ENCODE measurements around the gene ACP1.

DNA sequence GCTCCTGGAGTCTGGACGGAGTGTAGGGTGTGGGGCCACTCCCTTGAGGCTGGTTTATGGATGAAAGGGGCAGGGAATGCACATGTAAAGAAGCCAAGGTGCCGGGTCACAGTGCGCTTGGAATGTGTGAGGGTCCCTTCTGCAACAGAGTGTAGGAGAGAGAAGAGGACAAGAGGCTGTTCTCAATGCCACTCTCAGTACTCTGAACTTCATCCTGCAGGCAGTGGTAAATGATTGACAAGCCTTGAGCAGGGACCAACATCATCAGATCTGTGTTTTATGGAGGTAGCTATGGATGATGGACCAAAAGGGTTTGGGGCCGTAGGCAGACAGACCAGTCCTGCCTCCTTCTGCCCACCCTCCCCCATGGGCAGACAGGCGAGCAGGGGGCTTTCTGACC lies 30.3 kb downstream of the ACP1 start:
- TF ChIP-seq EP300 (IDR thresholded peaks at IDR 0.05) = no peak
- TF ChIP-seq, protein P1, sequence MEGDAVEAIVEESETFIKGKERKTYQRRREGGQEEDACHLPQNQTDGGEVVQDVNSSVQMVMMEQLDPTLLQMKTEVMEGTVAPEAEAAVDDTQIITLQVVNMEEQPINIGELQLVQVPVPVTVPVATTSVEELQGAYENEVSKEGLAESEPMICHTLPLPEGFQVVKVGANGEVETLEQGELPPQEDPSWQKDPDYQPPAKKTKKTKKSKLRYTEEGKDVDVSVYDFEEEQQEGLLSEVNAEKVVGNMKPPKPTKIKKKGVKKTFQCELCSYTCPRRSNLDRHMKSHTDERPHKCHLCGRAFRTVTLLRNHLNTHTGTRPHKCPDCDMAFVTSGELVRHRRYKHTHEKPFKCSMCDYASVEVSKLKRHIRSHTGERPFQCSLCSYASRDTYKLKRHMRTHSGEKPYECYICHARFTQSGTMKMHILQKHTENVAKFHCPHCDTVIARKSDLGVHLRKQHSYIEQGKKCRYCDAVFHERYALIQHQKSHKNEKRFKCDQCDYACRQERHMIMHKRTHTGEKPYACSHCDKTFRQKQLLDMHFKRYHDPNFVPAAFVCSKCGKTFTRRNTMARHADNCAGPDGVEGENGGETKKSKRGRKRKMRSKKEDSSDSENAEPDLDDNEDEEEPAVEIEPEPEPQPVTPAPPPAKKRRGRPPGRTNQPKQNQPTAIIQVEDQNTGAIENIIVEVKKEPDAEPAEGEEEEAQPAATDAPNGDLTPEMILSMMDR (IDR thresholded peaks at IDR 0.05) = no peak
- TF ChIP-seq POLR2A (IDR thresholded peaks at IDR 0.05; ENCODE audit: low read depth) = no peak

Data from esophagus muscularis mucosa (tissue), 4 donors.